Measurements from ENCODE around the gene PAMR1. TPM values are rescaled to one million over a fixed set of nuclear protein-coding genes. Genes with fewer than 3 reads are reported as not detected.

Gene PAMR1
- total RNA-seq: 10 to 100 TPM in 1 of 4 donors, 1 to 10 TPM in 3; 4.2 to 17.3 (median 5.6) TPM

DNA sequence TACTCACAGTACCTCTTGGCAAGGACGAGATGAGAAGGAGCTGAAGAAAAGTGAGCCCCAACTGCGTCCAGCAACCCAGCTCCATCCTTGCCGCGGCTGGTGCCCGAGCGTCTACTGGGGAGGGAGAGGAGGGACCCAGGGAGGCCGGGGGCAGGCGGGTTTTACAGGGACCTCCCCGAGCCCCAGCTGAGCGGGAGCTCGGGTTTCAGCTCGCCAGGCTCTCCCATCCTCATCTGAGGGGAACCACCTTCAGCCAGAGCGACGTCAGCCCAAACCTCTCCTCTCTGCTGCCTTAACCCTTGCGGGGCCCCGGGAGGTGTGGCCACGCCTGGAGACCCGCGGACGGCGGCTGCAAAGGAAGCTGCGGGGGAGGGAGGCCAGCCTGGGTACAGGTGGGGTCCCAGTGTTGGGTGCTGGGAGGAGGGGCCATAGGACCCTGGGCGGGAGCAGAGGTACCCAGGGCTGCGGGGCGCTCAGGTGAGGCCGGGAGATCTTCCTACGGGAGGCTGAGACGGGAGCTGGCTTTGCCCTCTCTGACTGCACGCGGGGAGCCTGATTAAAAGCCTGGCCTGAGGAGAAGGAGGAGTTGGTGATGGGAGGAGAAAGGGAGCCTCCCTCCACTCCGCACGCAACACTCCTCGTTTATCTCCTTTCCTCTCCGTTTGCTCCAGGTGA, at the start of gene PAMR1:
Gene PAMR1 (minus strand): TSS at position 116 of the 675 bp plus-strand sequence. CDS start 31 bp downstream, at position 85.
- Histone ChIP-seq H3K36me3 (no peaks in the 10 kb centered on the region), H3K27ac (peak within 1 kb of the TSS in 2 of 4 donors; percentile 32 to 55), H3K9me3 (no peaks in the 10 kb centered on the region), H3K4me1 (peaks cover 0 to 17% (median 10%) of the 10 kb centered on the region in 3 donors), H3K27me3 (peaks cover 43% of the 10 kb centered on the region), H3K4me3 (peak within 1 kb of the TSS in 1 of 2 donors; percentile 37)
- TF ChIP-seq POLR2A (IDR thresholded peaks at IDR 0.05) (no peak), EP300 (IDR thresholded peaks at IDR 0.05) (no peak), POLR2AphosphoS5 (IDR thresholded peaks at IDR 0.05) (no peak), CTCF (IDR thresholded peaks at IDR 0.05) (no peak)
- ATAC-seq: peak; percentile 90
- 7 to 21% methylated on average over 8 to 11 of the region's 34 CpGs for WGBS, 2 donors (ENCODE audit: low coverage in 1 of 2)

GRCh38 chr11:35571696-35572095, 46.3 kb upstream of the PAMR1 start:
- Histone ChIP-seq H3K36me3 (no peaks in the 10 kb centered on the region), H3K27ac (no peak overlapping the region), H3K27me3 (peaks cover 17% of the 10 kb centered on the region), H3K9me3 (peaks cover 0 to 13% (median 0%) of the 10 kb centered on the region in 3 donors), H3K4me1 (no peaks in the 10 kb centered on the region), H3K4me3 (no peak overlapping the region)
- ATAC-seq: no peak
- no peak for TF ChIP-seq EP300 (IDR thresholded peaks at IDR 0.05)
- no peak for TF ChIP-seq POLR2AphosphoS5 (IDR thresholded peaks at IDR 0.05)
- TF ChIP-seq CTCF (IDR thresholded peaks at IDR 0.05): no peak
- no peak for TF ChIP-seq POLR2A (IDR thresholded peaks at IDR 0.05)
- WGBS, 2 donors (ENCODE audit: low coverage in 1 of 2): 68 to 79% methylated on average over 3 of the region's 3 CpGs

- no peak for TF ChIP-seq CTCF (IDR thresholded peaks at IDR 0.05)
- no peak for TF ChIP-seq POLR2AphosphoS5 (IDR thresholded peaks at IDR 0.05)
- TF ChIP-seq EP300 (IDR thresholded peaks at IDR 0.05): no peak
- TF ChIP-seq POLR2A (IDR thresholded peaks at IDR 0.05): no peak
- peaks cover 6% of the 10 kb centered on the region for H3K27me3 ChIP-seq
- no peak overlapping the region for H3K4me3 ChIP-seq
- no peak for ATAC-seq
- peaks cover 0 to 13% (median 0%) of the 10 kb centered on the region in 3 donors for H3K9me3 ChIP-seq
- H3K27ac ChIP-seq: no peak overlapping the region
- WGBS, 2 donors (ENCODE audit: low coverage in 1 of 2): 33 to 50% methylated on average over 1 of the region's 1 CpG
- no peaks in the 10 kb centered on the region for H3K36me3 ChIP-seq
- peaks cover 0 to 6% (median 0%) of the 10 kb centered on the region in 3 donors for H3K4me1 ChIP-seq
Measured at GRCh38 chr11:35567737-35568465, 42.5 kb upstream of the PAMR1 start.

DNA sequence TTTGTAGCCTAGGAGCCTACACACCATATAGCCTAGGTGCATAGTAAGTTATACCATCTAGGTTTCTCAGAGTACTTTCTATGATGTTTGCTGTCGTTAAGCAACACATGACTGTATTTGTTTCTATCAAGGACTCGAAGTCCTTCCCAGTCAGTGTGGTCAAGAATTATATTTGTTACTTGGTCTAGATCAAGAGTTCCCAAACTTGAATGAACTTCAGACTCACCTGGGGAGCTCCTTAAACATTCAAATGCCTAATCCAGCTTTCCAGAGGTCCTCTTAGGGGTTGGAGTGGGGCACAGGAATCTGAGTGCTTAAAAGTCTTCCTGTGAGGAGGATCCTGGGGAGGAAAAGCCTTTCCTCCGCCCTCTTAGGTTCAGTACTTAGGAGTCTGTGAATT, 41.5 kb upstream of the PAMR1 start:
- no peak overlapping the region for H3K4me3 ChIP-seq
- WGBS, 2 donors (ENCODE audit: low coverage in 1 of 2): 76 to 85% methylated on average over 2 to 3 of the region's 3 CpGs
- H3K9me3 ChIP-seq: peaks cover 0 to 13% (median 0%) of the 10 kb centered on the region in 3 donors
- no peak for ATAC-seq
- no peak overlapping the region for H3K27ac ChIP-seq
- H3K36me3 ChIP-seq: no peaks in the 10 kb centered on the region
- no peak for TF ChIP-seq EP300 (IDR thresholded peaks at IDR 0.05)
- TF ChIP-seq CTCF (IDR thresholded peaks at IDR 0.05): no peak
- no peak for TF ChIP-seq POLR2A (IDR thresholded peaks at IDR 0.05)
- no peak for TF ChIP-seq POLR2AphosphoS5 (IDR thresholded peaks at IDR 0.05)
- peaks cover 6% of the 10 kb centered on the region for H3K27me3 ChIP-seq
- peaks cover 0 to 6% (median 0%) of the 10 kb centered on the region in 3 donors for H3K4me1 ChIP-seq

Data from gastroesophageal sphincter (tissue), 4 donors.